ENCODE measurements around the gene NR3C2. TPM values are rescaled to one million over a fixed set of nuclear protein-coding genes. Genes with fewer than 3 reads are reported as not detected.

NR3C2 gene
- total RNA-seq, 1 donor from 2014 or later, result 42.3 TPM

- Histone ChIP-seq H3K4me3 (no peak overlapping the region), H3K9me3 (no peaks in the 10 kb centered on the region), H3K27me3 (no peaks in the 10 kb centered on the region), H3K4me1 (peaks cover 0 to 3% of the 10 kb centered on the region in 2 donors), H3K27ac (no peak overlapping the region), H3K36me3 (no peaks in the 10 kb centered on the region)
- intact Hi-C loops (cut with DNase I), result no loop called here
- no peak for DNase-seq (ENCODE audit: low spot score in 2 of 2)
- TF ChIP-seq CTCF (IDR thresholded peaks at IDR 0.05), result no peak
Measured at GRCh38 chr4:148315049-148315448, 127.2 kb downstream of the NR3C2 start.

GRCh38 chr4:148312956-148313490, 129.2 kb downstream of the NR3C2 start:
- H3K27ac ChIP-seq, result no peak overlapping the region
- H3K4me3 ChIP-seq, result no peak overlapping the region
- H3K27me3 ChIP-seq, result no peaks in the 10 kb centered on the region
- no peaks in the 10 kb centered on the region for H3K9me3 ChIP-seq
- intact Hi-C loops (cut with DNase I), result no loop called here
- no peak for DNase-seq (ENCODE audit: low spot score in 2 of 2)
- no peak for TF ChIP-seq CTCF (IDR thresholded peaks at IDR 0.05)
- H3K4me1 ChIP-seq, result peaks cover 0 to 3% of the 10 kb centered on the region in 2 donors
- H3K36me3 ChIP-seq, result no peaks in the 10 kb centered on the region

- Histone ChIP-seq H3K27ac (no peak overlapping the region), H3K36me3 (no peaks in the 10 kb centered on the region), H3K27me3 (no peaks in the 10 kb centered on the region), H3K9me3 (no peaks in the 10 kb centered on the region), H3K4me1 (peaks cover 0 to 3% of the 10 kb centered on the region in 2 donors), H3K4me3 (no peak overlapping the region)
- intact Hi-C loops (cut with DNase I), result no loop called here
- DNase-seq (ENCODE audit: low spot score in 2 of 2), result no peak
- no peak for TF ChIP-seq CTCF (IDR thresholded peaks at IDR 0.05)
Measured at GRCh38 chr4:148311526-148311925, 130.7 kb downstream of the NR3C2 start.

- no peak overlapping the region for H3K27ac ChIP-seq
- H3K27me3 ChIP-seq, result no peaks in the 10 kb centered on the region
- TF ChIP-seq CTCF (IDR thresholded peaks at IDR 0.05), result no peak
- DNase-seq (ENCODE audit: low spot score in 2 of 2), result no peak
- H3K36me3 ChIP-seq, result no peaks in the 10 kb centered on the region
- H3K4me1 ChIP-seq, result peaks cover 0 to 3% of the 10 kb centered on the region in 2 donors
- H3K4me3 ChIP-seq, result no peak overlapping the region
- intact Hi-C loops (cut with DNase I), result no loop called here
- no peaks in the 10 kb centered on the region for H3K9me3 ChIP-seq
Measured at GRCh38 chr4:148310756-148311155, 131.5 kb downstream of the NR3C2 start.

GRCh38 chr4:148305751-148306150, 136.5 kb downstream of the NR3C2 start:
- no peak for DNase-seq (ENCODE audit: low spot score in 2 of 2)
- no peak for TF ChIP-seq CTCF (IDR thresholded peaks at IDR 0.05)
- intact Hi-C loops (cut with DNase I), result no loop called here
- Histone ChIP-seq H3K27ac (no peak overlapping the region), H3K4me3 (no peak overlapping the region), H3K36me3 (no peaks in the 10 kb centered on the region), H3K9me3 (no peaks in the 10 kb centered on the region), H3K27me3 (no peaks in the 10 kb centered on the region), H3K4me1 (no peaks in the 10 kb centered on the region)

GRCh38 chr4:148302416-148302815, 139.8 kb downstream of the NR3C2 start:
- no peak for TF ChIP-seq CTCF (IDR thresholded peaks at IDR 0.05)
- H3K4me1 ChIP-seq, result no peaks in the 10 kb centered on the region
- no peak overlapping the region for H3K4me3 ChIP-seq
- H3K27me3 ChIP-seq, result no peaks in the 10 kb centered on the region
- intact Hi-C loops (cut with DNase I), result no loop called here
- no peak for DNase-seq (ENCODE audit: low spot score in 2 of 2)
- no peak overlapping the region for H3K27ac ChIP-seq
- no peaks in the 10 kb centered on the region for H3K9me3 ChIP-seq
- no peaks in the 10 kb centered on the region for H3K36me3 ChIP-seq

Measured in ascending aorta (tissue), 2 donors.